H7 (cell line): ENCODE measurements around the gene PBX4. TPM values are rescaled to one million over a fixed set of nuclear protein-coding genes. Genes with fewer than 3 reads are reported as not detected.
A peak's percentile ranks its signal among the peaks of the same experiment; 100 is the strongest.

Experiments used
- DNase-seq: peaks from one replicate; pipeline ENCODE4 v3.0.0; 2012
- H3K27me3 ChIP-seq: 2 replicates; pipeline ENCODE4 v1.6.0; 2011; ENCODE audit warnings: mild to moderate bottlenecking, low read length; ENCODE audit not compliant: control insufficient read depth, insufficient read depth
- H3K36me3 ChIP-seq: replicated peaks from 2 replicates; pipeline ENCODE4 v1.5.1; 2011; ENCODE audit warnings: low read length; ENCODE audit not compliant: control insufficient read depth, insufficient read depth
- H3K4me3 ChIP-seq: 2 replicates; pipeline ENCODE4 v1.5.1; 2011; ENCODE audit warnings: low read depth, mild to moderate bottlenecking, control low read depth, low read length, moderate library complexity; ENCODE audit not compliant: insufficient read depth
- total RNA-seq: library from RNA; depleted of rRNA; stranded (reverse); fragments of >200 nt; shearing (Covaris generic); gene quantifications from 2 replicates; pipeline ENCODE4 v1.2.3, GENCODE V29; 2014; rRNA removed

PBX4 gene
- total RNA-seq, 1 experiment from 2014 or later = 0.94 TPM

GRCh38 chr19:19514881-19515641 is 103.4 kb downstream of the PBX4 start, which contains the start of gene TSSK6:
TSSK6 (minus strand) TSS chr19:19515548; CDS start chr19:19515427, 121 bp downstream.
- peak within 1 kb of the TSS; percentile 64 for H3K4me3 ChIP-seq
- DNase-seq = no peak
- no peaks in the 10 kb centered on the region for H3K27me3 ChIP-seq
- H3K36me3 ChIP-seq = peaks cover 6% of the 10 kb centered on the region

GRCh38 chr19:19514215-19514657 is 104.3 kb downstream of the PBX4 start:
- Histone ChIP-seq H3K36me3 (peaks cover 2% of the 10 kb centered on the region), H3K4me3 (no peak overlapping the region), H3K27me3 (no peaks in the 10 kb centered on the region)
- no peak for DNase-seq

GRCh38 chr19:19513682-19514081 is 104.8 kb downstream of the PBX4 start:
- no peak for DNase-seq
- Histone ChIP-seq H3K36me3 (no peaks in the 10 kb centered on the region), H3K27me3 (no peaks in the 10 kb centered on the region), H3K4me3 (no peak overlapping the region)

Other genes with a start within 250 kb of the PBX4 start
- gene GATAD2A, start 213.0 kb downstream of the PBX4 start, total RNA-seq = 104 and 130 TPM in 2 replicates
- gene TSSK6, start 103.1 kb downstream of the PBX4 start, total RNA-seq = 4.7 and 9.8 TPM in 2 replicates
- 249 and 291 TPM in 2 replicates for gene NDUFA13, start 102.5 kb downstream of the PBX4 start, total RNA-seq
- gene YJEFN3, start 89.8 kb downstream of the PBX4 start, total RNA-seq = 0.74 and 1.2 TPM in 2 replicates
- gene CILP2, start 80.4 kb downstream of the PBX4 start, total RNA-seq = 4.4 and 7.0 TPM in 2 replicates
- 44.0 and 45.0 TPM in 2 replicates for gene LPAR2, start 9.5 kb upstream of the PBX4 start, total RNA-seq
- 6.6 and 6.7 TPM in 2 replicates for gene GMIP, start 25.0 kb upstream of the PBX4 start, total RNA-seq
- gene ATP13A1, start 45.0 kb upstream of the PBX4 start, total RNA-seq = 36.2 and 40.6 TPM in 2 replicates
- 24.1 and 24.9 TPM in 2 replicates for gene ZNF101, start 50.2 kb upstream of the PBX4 start, total RNA-seq
- gene ZNF14, start 114.4 kb upstream of the PBX4 start, total RNA-seq = 2.3 and 4.3 TPM in 2 replicates
- gene ZNF506, start 203.1 kb upstream of the PBX4 start, total RNA-seq = 0.04 and 0.07 TPM in 2 replicates
- gene ZNF253, start 247.2 kb upstream of the PBX4 start, total RNA-seq = not detected in 2 replicates